Heart left ventricle (tissue), 16 donors: ENCODE measurements around the gene MATR3. TPM values are rescaled to one million over a fixed set of nuclear protein-coding genes. Genes with fewer than 3 reads are reported as not detected.

ENCODE experiments used
- ATAC-seq, 4 donors: fragments of 200-7000 bp; cut with Tn5 transposase; one replicate each; pipeline ENCODE4 v1.9.1; 2020 to 2022; ENCODE audit warnings: moderate library complexity in 4 of 4, mild to moderate bottlenecking in 3 of 4, moderate number of reproducible peaks in 1 of 4
- DNase-seq, 5 donors: peaks; one replicate each; pipeline ENCODE4 v3.0.0-alpha.2; 2020
- H3K27ac ChIP-seq, 12 donors: fragments of 200-600 bp; sonication (generic) in 4 of 12; one replicate each; pipeline versions ENCODE4 v1.5.0 to v1.8.0; 2016 to 2022; ENCODE audit warnings: mild to moderate bottlenecking in 2 of 12
- H3K27me3 ChIP-seq, 9 donors: fragments of 200-600 bp; sonication (generic) in 2 of 9; one replicate each; pipeline versions ENCODE4 v1.5.1 to v1.8.0; 2016 to 2022; ENCODE audit warnings: mild to moderate bottlenecking in 3 of 9
- H3K36me3 ChIP-seq, 9 donors: fragments of 200-600 bp; sonication (generic) in 2 of 9; one replicate each; pipeline versions ENCODE4 v1.5.0 to v1.8.0; 2018 to 2022; ENCODE audit warnings: mild to moderate bottlenecking in 2 of 9
- H3K4me1 ChIP-seq, 12 donors: fragments of 200-600 bp; sonication (generic) in 4 of 12; one replicate each; pipeline versions ENCODE4 v1.5.0 to v1.8.0; 2016 to 2022; ENCODE audit warnings: mild to moderate bottlenecking in 3 of 12
- H3K4me3 ChIP-seq, 12 donors: fragments of 200-600 bp; sonication (generic) in 4 of 12; one replicate each; pipeline versions ENCODE4 v1.5.0 to v1.8.0; 2017 to 2022; ENCODE audit warnings: mild to moderate bottlenecking in 9 of 12, moderate library complexity in 4 of 12
- H3K9me3 ChIP-seq, 12 donors: fragments of 200-600 bp; sonication (generic) in 4 of 12; one replicate each; pipeline versions ENCODE4 v1.5.0 to v1.8.0; 2016 to 2022; ENCODE audit warnings: mild to moderate bottlenecking in 1 of 12
- POLR2A ChIP-seq, 2 donors: fragments of 450-650 bp; IDR thresholded peaks; one replicate each; pipeline ENCODE4 v1.6.1; 2017; ENCODE audit warnings: antibody characterized with exemption in 2 of 2, mild to moderate bottlenecking in 2 of 2, moderate library complexity in 2 of 2
- WGBS, 4 donors: extraction: QIAGEN DNeasy Blood & Tissue Kit in 2 of 4; methylation state at CpG; one replicate each; pipeline versions ENCODE4 v1.1.5 to v1.1.7; 2013 to 2018; 5-methylcytosine and 5-hydroxymethylcytosine counted together
- intact Hi-C, 10 donors: fragments of 100-400 bp; cut with DNase I; formaldehyde crosslinking; loops; one replicate each; pipeline versions ENCODE4 v1.11.1 to v1.14.2; 2022
- polyA plus RNA-seq, 2 donors: library from polyadenylated mRNA; stranded (reverse); fragments of 200-250 nt; gene quantifications; one replicate each; pipeline ENCODE4 v1.2.3, GENCODE V29; 2013
- total RNA-seq, 9 donors: library from RNA; depleted of rRNA in 2 of 9; stranded (reverse); fragments of >200 nt in 2 of 9; fragmentation: NEBNext Ultra II Directional in 3 of 9; extraction: Animal tissue kit (Norgen Biotek cat#: 25700) in 3 of 9; gene quantifications; one replicate each; pipeline versions ENCODE4 v1.1.0 to v1.2.4, GENCODE V29; 2016 to 2023
- TF ChIP-seq, protein P1 (sequence below), 12 donors: fragments of 200-600 bp; sonication (generic) in 4 of 12; IDR thresholded peaks; one replicate each; pipeline versions ENCODE4 v1.5.0 to v1.8.0; 2018 to 2022; ENCODE audit warnings: antibody characterized with exemption in 12 of 12, mild to moderate bottlenecking in 5 of 12
- donor health status: ischemic (EF 13 %, LVEDD 7.1; RV severe dilation, severe dysfunction).
- donor health status: healthy with polysubstance abuse.
- donor health status: DM: no; HTN: yes; CAD: no.
- donor health status: DM: no; HTN: no; CAD: no.
- donor health status: ischemic (EF 25% LVEDD 6.9; RV normal size, moderate dysfunction).
- donor health status: ischemic (EF 25% LVEDD 5.7; RV mildly dilated, moderate dysfunction).
- donor health status: healthy.
- donor health status: DM: yes; HTN: yes; CAD: no.
- donor health status: ischemic (EF 35%, LVEDD 5.7; RV mildly dilated, moderate dysfunction).
- donor health status: nonischemic (EF 11% LVEDD 7.7; RV severe dilation, severe dysfunction).
- donor health status: DM: yes; HTN: yes; CAD: no.
- donor health status: PGD.
- donor health status: ischemic (EF 29% LVEDD 5.4; RV normal size, mild dysfunction).
- donor health status: nonischemic (EF 23%, LVEDD 6.1; RV moderate dilation, normal function).

MATR3 gene
- total and polyA plus RNA-seq, 11 donors: 97.2 to 208 (median 138) TPM

DNA sequence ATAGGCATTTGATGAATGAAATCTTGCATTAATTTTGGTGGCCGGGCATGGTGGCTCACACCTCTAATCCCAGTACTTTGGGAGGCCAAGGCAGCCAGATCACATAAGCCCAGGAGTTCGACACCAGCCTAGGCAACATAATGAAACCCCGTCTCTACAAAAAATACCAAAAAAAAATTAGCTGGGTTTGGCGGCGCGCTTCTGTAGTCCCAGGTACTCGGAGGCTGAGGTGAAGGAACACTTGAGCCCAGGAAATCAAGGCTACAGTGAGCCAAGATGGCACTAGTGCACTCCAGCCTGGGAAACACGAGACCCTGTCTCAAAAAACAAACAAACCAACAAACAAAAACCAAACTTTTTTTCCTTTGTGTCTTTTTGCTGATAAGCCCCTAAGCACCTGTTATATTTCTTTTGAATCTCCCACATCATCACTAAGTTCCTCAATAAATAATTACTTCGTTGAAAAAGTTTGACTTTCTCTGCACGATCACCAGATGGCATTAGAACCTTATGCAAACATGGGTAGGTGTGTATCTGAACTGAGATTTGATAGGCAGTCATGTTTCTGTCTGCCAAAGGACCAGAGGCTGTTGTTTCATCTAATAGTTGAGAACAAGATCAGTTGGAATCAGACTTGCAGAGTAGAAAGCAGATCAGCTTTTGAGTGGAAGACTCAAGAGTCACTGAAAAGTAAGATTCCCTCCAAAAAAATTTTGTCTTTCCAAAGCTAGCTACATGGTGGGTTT is 5.5 kb upstream of the MATR3 start:
- WGBS, 4 donors: 70 to 74% (median 72%) methylated on average over 10 of the region's 10 CpGs

GRCh38 chr5:139291051-139291450 is 2.5 kb upstream of the MATR3 start:
- TF ChIP-seq, protein P1, sequence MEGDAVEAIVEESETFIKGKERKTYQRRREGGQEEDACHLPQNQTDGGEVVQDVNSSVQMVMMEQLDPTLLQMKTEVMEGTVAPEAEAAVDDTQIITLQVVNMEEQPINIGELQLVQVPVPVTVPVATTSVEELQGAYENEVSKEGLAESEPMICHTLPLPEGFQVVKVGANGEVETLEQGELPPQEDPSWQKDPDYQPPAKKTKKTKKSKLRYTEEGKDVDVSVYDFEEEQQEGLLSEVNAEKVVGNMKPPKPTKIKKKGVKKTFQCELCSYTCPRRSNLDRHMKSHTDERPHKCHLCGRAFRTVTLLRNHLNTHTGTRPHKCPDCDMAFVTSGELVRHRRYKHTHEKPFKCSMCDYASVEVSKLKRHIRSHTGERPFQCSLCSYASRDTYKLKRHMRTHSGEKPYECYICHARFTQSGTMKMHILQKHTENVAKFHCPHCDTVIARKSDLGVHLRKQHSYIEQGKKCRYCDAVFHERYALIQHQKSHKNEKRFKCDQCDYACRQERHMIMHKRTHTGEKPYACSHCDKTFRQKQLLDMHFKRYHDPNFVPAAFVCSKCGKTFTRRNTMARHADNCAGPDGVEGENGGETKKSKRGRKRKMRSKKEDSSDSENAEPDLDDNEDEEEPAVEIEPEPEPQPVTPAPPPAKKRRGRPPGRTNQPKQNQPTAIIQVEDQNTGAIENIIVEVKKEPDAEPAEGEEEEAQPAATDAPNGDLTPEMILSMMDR (IDR thresholded peaks at IDR 0.05): no peak
- no peak for TF ChIP-seq POLR2A (IDR thresholded peaks at IDR 0.05)
- Histone ChIP-seq H3K9me3 (no peaks in the 10 kb centered on the region), H3K27me3 (no peaks in the 10 kb centered on the region), H3K4me1 (peaks cover 7 to 19% (median 11%) of the 10 kb centered on the region in 12 donors), H3K4me3 (no peak overlapping the region), H3K27ac (no peak overlapping the region), H3K36me3 (peaks cover 0 to 3% (median 0%) of the 10 kb centered on the region in 9 donors)
- intact Hi-C loops: loop anchor here in 3 of 10 donors (5.0 to 10.0 kb wide), 3 partner anchors 51 to 104 kb away; partner anchors contain the start of genes PAIP2 (in 3 of the 3) and PROB1 (in 1 of the 3)
- ATAC-seq (no peak), DNase-seq (no peak)
- WGBS, 4 donors: 96 to 99% (median 97%) methylated on average over 2 of the region's 2 CpGs

More for the DNA sequence above, 5.5 kb upstream of the MATR3 start:
- H3K4me3 ChIP-seq: no peak overlapping the region
- no peaks in the 10 kb centered on the region for H3K27me3 ChIP-seq
- DNase-seq (no peak), ATAC-seq (no peak)
- peaks cover 0 to 28% (median 19%) of the 10 kb centered on the region in 9 donors for H3K36me3 ChIP-seq
- H3K4me1 ChIP-seq: peaks cover 0 to 4% (median 0%) of the 10 kb centered on the region in 12 donors
- intact Hi-C loops: no loop called here
- TF ChIP-seq, protein P1 (IDR thresholded peaks at IDR 0.05): peak in 1 of 12 donors; percentile 11
- no peak for TF ChIP-seq POLR2A (IDR thresholded peaks at IDR 0.05)
- no peaks in the 10 kb centered on the region for H3K9me3 ChIP-seq
- H3K27ac ChIP-seq: no peak overlapping the region

GRCh38 chr5:139293202-139293506 is 386 bp upstream of the MATR3 start:
- Histone ChIP-seq H3K4me1 (peaks cover 7 to 40% (median 32%) of the 10 kb centered on the region in 12 donors), H3K9me3 (no peaks in the 10 kb centered on the region), H3K36me3 (no peaks in the 10 kb centered on the region), H3K27ac (peak overlapping the region; percentile 93 to 100 (median 99)), H3K4me3 (peak overlapping the region in 11 of 12 donors; percentile 64 to 98 (median 90)), H3K27me3 (no peaks in the 10 kb centered on the region)
- intact Hi-C loops: loop anchor here in 4 of 10 donors (2.0 to 10.0 kb wide), 4 partner anchors 48 to 102 kb away; partner anchors contain the start of genes PAIP2 (in 4 of the 4) and PROB1 (in 1 of the 4)
- no peak for ATAC-seq
- no peak for DNase-seq
- no peak for TF ChIP-seq POLR2A (IDR thresholded peaks at IDR 0.05)
- 27 to 36% (median 30%) methylated on average over 11 of the region's 11 CpGs for WGBS, 4 donors

DNA sequence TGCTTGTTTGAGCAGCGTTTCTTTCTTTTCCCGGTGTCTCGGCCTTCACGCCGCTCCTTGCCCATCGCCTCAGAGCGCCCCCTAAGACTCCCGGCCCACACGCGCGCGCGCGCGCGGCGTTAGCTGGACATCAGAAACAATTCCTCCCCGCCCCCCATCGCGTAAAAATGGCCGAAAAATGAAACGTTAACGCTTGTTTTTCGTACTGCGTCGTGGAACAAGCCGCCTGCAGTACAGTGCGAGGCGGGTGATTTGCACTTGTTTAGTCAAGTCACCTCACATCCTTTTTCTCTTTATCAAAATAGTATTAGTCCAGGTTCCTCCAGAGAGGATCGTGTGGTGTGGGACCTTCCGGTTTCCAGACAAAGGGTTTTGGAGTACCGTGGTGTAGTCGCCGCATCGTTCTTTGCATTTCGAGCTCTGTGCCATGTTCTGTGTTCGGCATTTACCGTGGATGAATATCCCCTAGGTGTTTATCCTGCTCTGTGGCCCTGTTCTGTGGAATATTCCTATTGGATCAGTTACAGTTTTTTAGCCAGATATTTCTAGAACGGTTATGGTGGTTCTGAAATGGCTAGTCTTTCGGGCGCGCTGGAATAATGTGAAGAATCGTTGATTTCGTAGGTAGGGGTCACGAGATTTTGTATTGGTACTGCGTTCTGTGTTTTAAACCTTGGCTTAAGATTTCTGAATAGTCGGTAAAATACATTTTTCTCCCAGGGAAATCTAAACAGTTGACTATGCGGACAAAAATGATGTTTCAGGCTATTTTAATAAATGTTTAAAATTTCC is 1.0 kb downstream of the MATR3 start:
- ATAC-seq (peak in 3 of 4 donors; percentile 47 to 65 (median 57)), DNase-seq (peak; percentile 73 to 83 (median 83))
- WGBS, 4 donors: 0 to 1% (median 1%) methylated on average over 37 to 48 of the region's 48 CpGs
- TF ChIP-seq, protein P1 (IDR thresholded peaks at IDR 0.05): peak in 8 of 12 donors; percentile 22 to 55 (median 36)
- TF ChIP-seq POLR2A (IDR thresholded peaks at IDR 0.05): no peak
- H3K36me3 ChIP-seq: no peaks in the 10 kb centered on the region
- peak overlapping the region; percentile 93 to 100 (median 99) for H3K27ac ChIP-seq
- intact Hi-C loops: loop anchor here in 7 of 10 donors (5.0 to 10.0 kb wide), 4 partner anchors 43 to 100 kb away; partner anchors contain the start of genes PAIP2 (in 5 of the 7) and PROB1 (in 1 of the 7)
- H3K9me3 ChIP-seq: no peaks in the 10 kb centered on the region
- H3K4me3 ChIP-seq: peak overlapping the region; percentile 64 to 98 (median 88)
- peaks cover 14 to 54% (median 45%) of the 10 kb centered on the region in 12 donors for H3K4me1 ChIP-seq
- H3K27me3 ChIP-seq: no peaks in the 10 kb centered on the region
